Breast epithelium (tissue), 3 donors: Measurements from ENCODE around the gene IGSF9.

ENCODE experiments used
- POLR2AphosphoS5 ChIP-seq, 3 donors: sonication (generic); formaldehyde crosslinking; IDR thresholded peaks; one replicate each; pipeline ENCODE4 v1.6.1; 2017; ENCODE audit warnings: antibody characterized with exemption in 3 of 3
- TF ChIP-seq, protein P1 (sequence below), 3 donors: fragments of 450-650 bp; IDR thresholded peaks; one replicate each; pipeline ENCODE4 v1.5.1; 2016 to 2017; ENCODE audit warnings: antibody characterized with exemption in 3 of 3, mild to moderate bottlenecking in 3 of 3, moderate library complexity in 3 of 3

DNA sequence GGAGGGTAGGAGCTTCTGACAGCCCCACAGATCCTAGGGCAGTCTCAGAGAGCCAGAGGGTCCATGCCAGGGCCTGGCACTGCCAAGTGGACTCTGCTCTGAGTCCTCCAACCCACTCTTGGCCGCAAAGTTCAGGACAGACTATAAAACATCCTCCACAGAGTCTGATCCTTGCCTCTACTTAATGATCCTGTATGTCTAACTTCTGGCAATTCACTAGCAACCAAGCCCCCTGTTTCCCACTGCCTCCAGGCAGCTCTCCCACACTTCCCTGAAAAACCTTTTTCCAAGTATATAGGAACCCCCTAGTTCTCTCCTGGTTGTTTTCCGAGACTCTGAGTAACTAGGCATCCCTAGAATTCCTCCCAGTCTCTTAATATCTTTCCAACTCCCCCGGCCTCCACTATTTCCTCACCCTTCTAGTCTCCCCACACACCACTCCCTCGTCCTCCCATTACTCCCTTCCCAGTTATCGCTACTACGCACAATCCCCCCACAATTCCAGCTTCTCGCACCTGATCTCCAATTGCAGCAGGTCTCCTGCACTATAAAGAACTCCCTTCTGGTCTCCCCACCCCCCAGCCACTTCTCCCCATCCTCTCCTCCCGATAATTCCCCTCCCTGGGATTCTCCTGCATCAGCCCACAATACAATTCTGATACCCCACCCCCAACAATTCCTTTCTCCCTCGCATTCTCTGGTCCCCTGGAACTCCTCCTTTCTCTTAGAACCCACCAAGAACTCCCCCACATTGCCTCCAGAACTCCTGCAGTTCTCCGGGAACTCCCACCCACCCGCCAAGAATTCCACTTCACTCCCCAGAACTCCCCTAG is 574 bp downstream of the IGSF9 start:
- TF ChIP-seq, protein P1, sequence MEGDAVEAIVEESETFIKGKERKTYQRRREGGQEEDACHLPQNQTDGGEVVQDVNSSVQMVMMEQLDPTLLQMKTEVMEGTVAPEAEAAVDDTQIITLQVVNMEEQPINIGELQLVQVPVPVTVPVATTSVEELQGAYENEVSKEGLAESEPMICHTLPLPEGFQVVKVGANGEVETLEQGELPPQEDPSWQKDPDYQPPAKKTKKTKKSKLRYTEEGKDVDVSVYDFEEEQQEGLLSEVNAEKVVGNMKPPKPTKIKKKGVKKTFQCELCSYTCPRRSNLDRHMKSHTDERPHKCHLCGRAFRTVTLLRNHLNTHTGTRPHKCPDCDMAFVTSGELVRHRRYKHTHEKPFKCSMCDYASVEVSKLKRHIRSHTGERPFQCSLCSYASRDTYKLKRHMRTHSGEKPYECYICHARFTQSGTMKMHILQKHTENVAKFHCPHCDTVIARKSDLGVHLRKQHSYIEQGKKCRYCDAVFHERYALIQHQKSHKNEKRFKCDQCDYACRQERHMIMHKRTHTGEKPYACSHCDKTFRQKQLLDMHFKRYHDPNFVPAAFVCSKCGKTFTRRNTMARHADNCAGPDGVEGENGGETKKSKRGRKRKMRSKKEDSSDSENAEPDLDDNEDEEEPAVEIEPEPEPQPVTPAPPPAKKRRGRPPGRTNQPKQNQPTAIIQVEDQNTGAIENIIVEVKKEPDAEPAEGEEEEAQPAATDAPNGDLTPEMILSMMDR (IDR thresholded peaks at IDR 0.05): no peak
- no peak for TF ChIP-seq POLR2AphosphoS5 (IDR thresholded peaks at IDR 0.05)
